ENCODE data around the gene DNMT1.

DNA sequence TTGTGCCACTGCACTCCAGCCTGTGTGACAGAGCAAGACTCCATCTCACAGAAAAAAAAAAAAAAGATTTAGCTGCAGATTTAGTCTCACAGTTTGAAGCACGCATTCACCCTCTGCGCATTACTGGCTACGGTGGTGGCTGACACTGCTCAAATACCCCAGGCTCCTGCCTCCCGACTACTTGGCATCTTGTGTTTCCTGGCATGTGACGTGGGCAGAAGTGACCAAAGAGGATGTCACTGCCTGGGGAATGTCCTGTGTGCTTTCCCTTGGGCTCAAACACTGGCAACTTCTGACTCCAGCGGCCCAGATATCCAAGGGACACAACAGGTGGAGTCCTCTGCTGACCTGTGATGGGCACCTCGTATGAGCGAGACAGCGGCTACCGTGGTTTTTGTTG is 50.4 kb downstream of the DNMT1 start:
- no peak for TF ChIP-seq SMC3 (conservative IDR thresholded peaks at IDR 0.05; ENCODE audit: poor library complexity)
- TF ChIP-seq, protein P1, sequence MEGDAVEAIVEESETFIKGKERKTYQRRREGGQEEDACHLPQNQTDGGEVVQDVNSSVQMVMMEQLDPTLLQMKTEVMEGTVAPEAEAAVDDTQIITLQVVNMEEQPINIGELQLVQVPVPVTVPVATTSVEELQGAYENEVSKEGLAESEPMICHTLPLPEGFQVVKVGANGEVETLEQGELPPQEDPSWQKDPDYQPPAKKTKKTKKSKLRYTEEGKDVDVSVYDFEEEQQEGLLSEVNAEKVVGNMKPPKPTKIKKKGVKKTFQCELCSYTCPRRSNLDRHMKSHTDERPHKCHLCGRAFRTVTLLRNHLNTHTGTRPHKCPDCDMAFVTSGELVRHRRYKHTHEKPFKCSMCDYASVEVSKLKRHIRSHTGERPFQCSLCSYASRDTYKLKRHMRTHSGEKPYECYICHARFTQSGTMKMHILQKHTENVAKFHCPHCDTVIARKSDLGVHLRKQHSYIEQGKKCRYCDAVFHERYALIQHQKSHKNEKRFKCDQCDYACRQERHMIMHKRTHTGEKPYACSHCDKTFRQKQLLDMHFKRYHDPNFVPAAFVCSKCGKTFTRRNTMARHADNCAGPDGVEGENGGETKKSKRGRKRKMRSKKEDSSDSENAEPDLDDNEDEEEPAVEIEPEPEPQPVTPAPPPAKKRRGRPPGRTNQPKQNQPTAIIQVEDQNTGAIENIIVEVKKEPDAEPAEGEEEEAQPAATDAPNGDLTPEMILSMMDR (IDR thresholded peaks at IDR 0.05; ENCODE audit: poor library complexity, severe bottlenecking): no peak
- TF ChIP-seq MXI1 (conservative IDR thresholded peaks at IDR 0.05; ENCODE audit: poor library complexity, severe bottlenecking): no peak
- no peak for TF ChIP-seq EZH2 (IDR thresholded peaks at IDR 0.05; ENCODE audit: borderline replicate concordance, insufficient read depth, low read length, poor library complexity, severe bottlenecking)
- no peak for TF ChIP-seq EP300 (conservative IDR thresholded peaks at IDR 0.05; ENCODE audit: poor library complexity, severe bottlenecking)
- TF ChIP-seq RAD21 (conservative IDR thresholded peaks at IDR 0.05): no peak
